Osteoblast (primary cell): Measurements from ENCODE around the gene HOXB8. TPM values are rescaled to one million over a fixed set of nuclear protein-coding genes. Genes with fewer than 3 reads are reported as not detected.
A peak's percentile ranks its signal among the peaks of the same experiment; 100 is the strongest.

Experiments
- DNase-seq: peaks from one replicate; pipeline ENCODE4 v3.0.0; 2011; ENCODE audit warnings: low spot score, mixed read lengths; ENCODE audit not compliant: insufficient read length; ENCODE audit errors: missing footprints
- H2AFZ ChIP-seq: 2 replicates; pipeline ENCODE4 v1.6.0; 2011; ENCODE audit warnings: mild to moderate bottlenecking, low read length
- H3K27ac ChIP-seq: 2 replicates; pipeline ENCODE4 v1.5.1; 2011; ENCODE audit warnings: mild to moderate bottlenecking, low read depth, low read length, moderate library complexity
- H3K27me3 ChIP-seq: 2 replicates; pipeline ENCODE4 v1.6.0; 2012; ENCODE audit warnings: mild to moderate bottlenecking, control low read depth, inconsistent platforms, low read length, moderate library complexity; ENCODE audit not compliant: insufficient read depth
- H3K36me3 ChIP-seq: 2 replicates; pipeline ENCODE4 v1.5.1; 2011; ENCODE audit warnings: mild to moderate bottlenecking, low read length, control low read depth, moderate library complexity; ENCODE audit not compliant: insufficient read depth
- H3K4me1 ChIP-seq: 2 replicates; pipeline ENCODE4 v1.5.1; 2011; ENCODE audit warnings: mild to moderate bottlenecking, low read length, control low read depth, moderate library complexity; ENCODE audit not compliant: insufficient read depth
- H3K4me2 ChIP-seq: 2 replicates; pipeline ENCODE4 v1.6.0; 2011; ENCODE audit warnings: mild to moderate bottlenecking, low read length; ENCODE audit not compliant: insufficient read depth
- H3K4me3 ChIP-seq: fragments of 200-600 bp; sonication (generic); 3 replicates; pipeline ENCODE4 v1.5.1; 2012; ENCODE audit warnings: mild to moderate bottlenecking, low read length, inconsistent platforms; ENCODE audit not compliant: insufficient read depth
- H3K79me2 ChIP-seq: 2 replicates; pipeline ENCODE4 v1.6.0; 2012; ENCODE audit warnings: mild to moderate bottlenecking, low read length, control low read depth, inconsistent platforms; ENCODE audit not compliant: insufficient read depth
- H3K9me3 ChIP-seq: 2 replicates; pipeline ENCODE4 v1.5.1; 2011; ENCODE audit warnings: low read depth, low read length, control low read depth
- H4K20me1 ChIP-seq: 2 replicates; pipeline ENCODE4 v1.6.0; 2012; ENCODE audit warnings: mild to moderate bottlenecking, low read length, control low read depth; ENCODE audit not compliant: insufficient read depth
- total RNA-seq: library from RNA; depleted of rRNA; stranded (reverse); fragments of >200 nt; gene quantifications from 2 replicates; pipeline ENCODE4 v1.2.3, GENCODE V29; 2012
- TF ChIP-seq, protein P1 (sequence below): IDR thresholded peaks from 2 replicates; pipeline ENCODE4 v1.5.1; 2011; ENCODE audit warnings: mild to moderate bottlenecking, low read depth, low read length, moderate library complexity; ENCODE audit errors: extremely low read depth

Gene HOXB8
- total RNA-seq, 1 donor: not detected

DNA sequence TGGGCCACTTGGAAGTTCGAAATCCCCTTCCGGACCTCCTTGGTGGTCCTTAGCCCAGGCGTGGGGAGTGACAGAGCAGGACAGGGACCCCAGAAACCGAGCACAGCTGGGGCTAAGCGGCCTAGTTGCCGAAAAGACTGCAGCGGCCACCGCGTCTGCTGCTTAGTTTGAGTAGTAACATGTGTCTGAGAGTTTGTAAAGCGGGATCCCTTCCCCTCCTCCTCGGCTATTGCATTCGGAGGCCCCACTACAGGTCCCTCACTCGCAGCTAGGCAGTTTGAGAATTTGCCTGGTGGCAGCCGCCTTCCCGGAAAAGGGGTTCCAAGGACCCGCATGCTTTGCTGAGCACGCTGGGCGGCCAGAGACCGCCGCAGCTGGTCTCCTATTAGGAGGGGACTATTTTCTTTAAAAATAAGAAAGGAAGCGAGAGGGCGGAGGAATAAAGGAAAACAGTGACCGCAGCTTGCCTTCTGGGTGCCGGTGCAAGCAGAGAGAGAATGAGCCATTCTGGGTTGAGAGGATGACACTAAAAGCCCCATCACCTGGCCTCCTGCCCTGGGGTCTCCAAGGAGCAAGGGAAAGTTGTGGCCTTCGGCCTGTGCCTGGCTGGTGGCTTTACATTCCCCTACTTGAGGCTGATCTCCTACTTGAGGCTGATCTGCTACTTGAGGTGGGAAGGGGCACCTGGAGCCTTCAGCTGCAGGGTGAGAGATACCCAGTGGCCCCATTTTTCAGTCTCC is 20.4 kb downstream of the HOXB8 start:
- no peaks in the 10 kb centered on the region for H4K20me1 ChIP-seq
- H2AFZ ChIP-seq: no peak overlapping the region
- H3K4me2 ChIP-seq: no peak overlapping the region
- no peaks in the 10 kb centered on the region for H3K36me3 ChIP-seq
- no peaks in the 10 kb centered on the region for H3K4me1 ChIP-seq
- no peak overlapping the region for H3K27ac ChIP-seq
- DNase-seq: no peak
- peaks cover 97% of the 10 kb centered on the region for H3K27me3 ChIP-seq
- H3K4me3 ChIP-seq: no peak overlapping the region
- TF ChIP-seq, protein P1, sequence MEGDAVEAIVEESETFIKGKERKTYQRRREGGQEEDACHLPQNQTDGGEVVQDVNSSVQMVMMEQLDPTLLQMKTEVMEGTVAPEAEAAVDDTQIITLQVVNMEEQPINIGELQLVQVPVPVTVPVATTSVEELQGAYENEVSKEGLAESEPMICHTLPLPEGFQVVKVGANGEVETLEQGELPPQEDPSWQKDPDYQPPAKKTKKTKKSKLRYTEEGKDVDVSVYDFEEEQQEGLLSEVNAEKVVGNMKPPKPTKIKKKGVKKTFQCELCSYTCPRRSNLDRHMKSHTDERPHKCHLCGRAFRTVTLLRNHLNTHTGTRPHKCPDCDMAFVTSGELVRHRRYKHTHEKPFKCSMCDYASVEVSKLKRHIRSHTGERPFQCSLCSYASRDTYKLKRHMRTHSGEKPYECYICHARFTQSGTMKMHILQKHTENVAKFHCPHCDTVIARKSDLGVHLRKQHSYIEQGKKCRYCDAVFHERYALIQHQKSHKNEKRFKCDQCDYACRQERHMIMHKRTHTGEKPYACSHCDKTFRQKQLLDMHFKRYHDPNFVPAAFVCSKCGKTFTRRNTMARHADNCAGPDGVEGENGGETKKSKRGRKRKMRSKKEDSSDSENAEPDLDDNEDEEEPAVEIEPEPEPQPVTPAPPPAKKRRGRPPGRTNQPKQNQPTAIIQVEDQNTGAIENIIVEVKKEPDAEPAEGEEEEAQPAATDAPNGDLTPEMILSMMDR: no peak
- H3K79me2 ChIP-seq: no peaks in the 10 kb centered on the region
- H3K9me3 ChIP-seq: no peaks in the 10 kb centered on the region

DNA sequence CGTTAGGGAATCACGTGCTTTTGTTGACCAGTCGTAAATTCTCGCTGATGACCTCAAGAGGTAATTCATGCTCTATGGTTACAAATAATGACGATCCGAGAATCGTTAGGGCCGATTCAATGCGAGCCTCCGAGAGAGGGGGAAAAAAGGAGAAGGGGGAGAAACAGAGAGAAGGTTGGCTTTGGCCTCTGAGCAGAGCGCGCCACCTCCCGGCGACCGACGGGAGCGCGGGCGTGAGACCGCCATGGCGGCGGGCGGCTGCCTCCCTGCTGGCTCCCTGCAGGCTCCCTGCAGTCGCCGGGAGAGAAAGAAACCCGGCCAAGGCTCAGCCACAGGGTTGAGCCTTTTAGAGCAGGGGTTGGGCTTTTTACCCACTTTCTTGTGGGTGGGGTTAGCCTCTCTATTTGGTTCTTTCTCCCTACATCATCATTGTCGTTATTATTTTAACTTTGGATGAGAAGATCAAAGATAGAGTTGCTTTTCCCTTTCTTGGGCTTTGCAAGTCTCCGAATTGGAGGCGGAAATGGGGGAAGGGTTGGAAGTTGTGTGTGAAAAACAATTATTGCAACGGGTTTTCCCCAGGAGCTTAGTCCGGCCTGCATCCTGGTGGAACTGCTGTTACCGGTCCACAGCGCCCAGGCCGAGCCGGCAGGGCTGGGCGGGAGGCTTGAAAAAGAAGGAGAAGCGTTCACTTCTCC is 21.1 kb downstream of the HOXB8 start:
- Histone ChIP-seq H3K79me2 (no peaks in the 10 kb centered on the region), H3K4me1 (no peaks in the 10 kb centered on the region), H3K4me3 (peak overlapping the region; percentile 25), H3K9me3 (no peaks in the 10 kb centered on the region), H3K4me2 (peak overlapping the region; percentile 78), H3K27me3 (peaks cover 96% of the 10 kb centered on the region), H3K27ac (no peak overlapping the region), H4K20me1 (no peaks in the 10 kb centered on the region), H3K36me3 (no peaks in the 10 kb centered on the region), H2AFZ (peak overlapping the region; percentile 47)
- TF ChIP-seq, protein P1: peak; percentile 82
- peak; percentile 99 for DNase-seq

DNA sequence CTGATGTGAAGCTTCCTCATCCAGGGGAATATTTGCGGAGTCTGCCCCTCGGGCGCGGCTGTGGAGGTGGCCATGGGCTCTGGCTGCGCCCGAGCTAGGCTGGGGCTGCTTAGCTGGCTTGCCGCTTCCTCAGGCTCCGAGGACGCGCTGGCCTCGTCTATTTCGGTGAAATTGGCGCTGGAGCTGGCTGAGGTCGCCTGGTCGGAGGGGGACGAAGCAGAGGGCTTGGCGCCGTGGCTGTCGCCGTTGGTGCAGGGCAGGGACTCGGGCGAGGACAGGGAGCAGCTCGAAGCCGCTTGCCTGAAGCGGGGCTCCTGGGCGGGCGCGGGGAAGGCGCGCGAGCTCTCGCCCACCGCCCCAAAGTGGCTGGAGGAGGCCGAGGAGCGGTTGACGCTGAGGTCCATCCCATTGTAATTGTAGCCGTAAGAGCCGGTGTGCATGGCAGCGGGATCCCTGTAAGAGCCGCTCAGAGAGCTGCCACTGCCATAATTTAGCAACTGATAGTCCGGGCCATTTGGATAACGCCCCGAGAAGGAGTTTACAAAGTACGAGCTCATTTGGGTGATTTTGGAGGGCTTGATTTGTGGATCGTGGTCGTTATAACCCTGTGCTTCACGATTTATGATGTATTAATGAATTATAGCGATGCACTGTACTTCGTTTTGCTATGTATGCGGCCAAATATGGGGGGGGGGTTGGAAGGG is 21.8 kb downstream of the HOXB8 start, which contains the start of gene HOXB5:
Gene HOXB5 (minus strand): TSS at position 654 of the 704 bp plus-strand sequence. CDS start 97 bp downstream, at position 557.
- Histone ChIP-seq H3K27me3 (peaks cover 96% of the 10 kb centered on the region), H3K36me3 (no peaks in the 10 kb centered on the region), H3K4me1 (no peaks in the 10 kb centered on the region), H3K27ac (no peak within 1 kb of the TSS), H4K20me1 (no peaks in the 10 kb centered on the region), H3K4me3 (peak within 1 kb of the TSS; percentile 57), H3K9me3 (no peaks in the 10 kb centered on the region), H3K79me2 (no peaks in the 10 kb centered on the region), H3K4me2 (peak within 1 kb of the TSS; percentile 78), H2AFZ (peak within 1 kb of the TSS; percentile 47)
- TF ChIP-seq, protein P1: no peak
- no peak for DNase-seq

DNA sequence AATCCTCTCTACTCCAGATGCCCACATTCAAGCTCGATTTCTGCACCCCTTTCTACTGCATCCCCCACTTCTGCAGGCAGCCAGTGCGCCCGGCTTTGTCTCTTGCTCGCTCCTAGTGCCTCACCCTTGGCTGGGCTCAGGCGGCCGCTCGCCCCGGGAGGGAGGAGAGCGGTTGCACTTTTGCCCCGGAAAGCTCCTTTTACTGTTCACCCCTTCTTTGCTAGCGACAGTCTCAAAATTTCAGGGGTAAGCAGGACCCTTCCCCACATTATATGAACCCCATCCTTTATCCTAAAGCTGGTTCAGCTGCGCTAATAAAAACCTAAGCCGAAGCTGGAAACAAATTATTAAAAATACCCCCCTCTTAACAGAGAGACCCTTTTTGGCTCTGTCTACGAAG is 22.5 kb downstream of the HOXB8 start:
- no peaks in the 10 kb centered on the region for H3K9me3 ChIP-seq
- peaks cover 95% of the 10 kb centered on the region for H3K27me3 ChIP-seq
- DNase-seq: no peak
- H4K20me1 ChIP-seq: no peaks in the 10 kb centered on the region
- H3K36me3 ChIP-seq: no peaks in the 10 kb centered on the region
- no peak overlapping the region for H3K27ac ChIP-seq
- peak overlapping the region; percentile 78 for H3K4me2 ChIP-seq
- no peaks in the 10 kb centered on the region for H3K4me1 ChIP-seq
- H3K79me2 ChIP-seq: no peaks in the 10 kb centered on the region
- TF ChIP-seq, protein P1: no peak
- H3K4me3 ChIP-seq: no peak overlapping the region
- no peak overlapping the region for H2AFZ ChIP-seq
